ENCODE results near the gene SLC44A4.

The SLC44A4 gene

DNA sequence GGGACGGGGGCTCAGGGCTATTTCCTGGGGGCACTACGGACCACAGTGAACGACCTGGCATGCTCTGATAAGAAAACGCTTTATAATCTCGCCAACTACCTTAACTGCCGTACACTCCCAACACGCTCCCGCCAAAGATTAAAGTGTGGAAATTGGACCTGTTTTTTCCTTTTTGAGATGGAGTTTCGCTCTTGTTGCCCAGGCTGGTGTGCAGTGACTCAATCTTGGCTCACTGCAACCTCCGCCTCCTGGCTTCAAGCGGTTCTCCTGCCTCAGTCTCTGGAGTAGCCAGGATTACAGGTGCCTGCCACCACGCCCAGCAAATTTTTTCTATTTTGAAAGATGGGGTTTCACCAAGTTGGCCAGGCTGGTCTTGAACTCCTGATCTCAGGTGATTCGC lies 346 bp upstream of the SLC44A4 start:
- TF ChIP-seq FOXP2 (optimal IDR thresholded peaks at IDR 0.05; ENCODE audit: borderline replicate concordance, extremely low read depth, extremely low read length, insufficient read depth) (no peak), POLR2AphosphoS5 (IDR thresholded peaks at IDR 0.05; ENCODE audit: low read depth, low read length) (no peak; the same call in 1 of the 2 replicates), SIN3A (IDR thresholded peaks at IDR 0.05; ENCODE audit: borderline replicate concordance, insufficient read depth, low read length) (no peak), TAF1 (IDR thresholded peaks at IDR 0.05; ENCODE audit: borderline replicate concordance, insufficient read depth, low read length) (no peak)
- TF ChIP-seq, protein P1, sequence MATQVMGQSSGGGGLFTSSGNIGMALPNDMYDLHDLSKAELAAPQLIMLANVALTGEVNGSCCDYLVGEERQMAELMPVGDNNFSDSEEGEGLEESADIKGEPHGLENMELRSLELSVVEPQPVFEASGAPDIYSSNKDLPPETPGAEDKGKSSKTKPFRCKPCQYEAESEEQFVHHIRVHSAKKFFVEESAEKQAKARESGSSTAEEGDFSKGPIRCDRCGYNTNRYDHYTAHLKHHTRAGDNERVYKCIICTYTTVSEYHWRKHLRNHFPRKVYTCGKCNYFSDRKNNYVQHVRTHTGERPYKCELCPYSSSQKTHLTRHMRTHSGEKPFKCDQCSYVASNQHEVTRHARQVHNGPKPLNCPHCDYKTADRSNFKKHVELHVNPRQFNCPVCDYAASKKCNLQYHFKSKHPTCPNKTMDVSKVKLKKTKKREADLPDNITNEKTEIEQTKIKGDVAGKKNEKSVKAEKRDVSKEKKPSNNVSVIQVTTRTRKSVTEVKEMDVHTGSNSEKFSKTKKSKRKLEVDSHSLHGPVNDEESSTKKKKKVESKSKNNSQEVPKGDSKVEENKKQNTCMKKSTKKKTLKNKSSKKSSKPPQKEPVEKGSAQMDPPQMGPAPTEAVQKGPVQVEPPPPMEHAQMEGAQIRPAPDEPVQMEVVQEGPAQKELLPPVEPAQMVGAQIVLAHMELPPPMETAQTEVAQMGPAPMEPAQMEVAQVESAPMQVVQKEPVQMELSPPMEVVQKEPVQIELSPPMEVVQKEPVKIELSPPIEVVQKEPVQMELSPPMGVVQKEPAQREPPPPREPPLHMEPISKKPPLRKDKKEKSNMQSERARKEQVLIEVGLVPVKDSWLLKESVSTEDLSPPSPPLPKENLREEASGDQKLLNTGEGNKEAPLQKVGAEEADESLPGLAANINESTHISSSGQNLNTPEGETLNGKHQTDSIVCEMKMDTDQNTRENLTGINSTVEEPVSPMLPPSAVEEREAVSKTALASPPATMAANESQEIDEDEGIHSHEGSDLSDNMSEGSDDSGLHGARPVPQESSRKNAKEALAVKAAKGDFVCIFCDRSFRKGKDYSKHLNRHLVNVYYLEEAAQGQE (IDR thresholded peaks at IDR 0.05; ENCODE audit: insufficient read depth in 1 of 2, low read depth in 2 of 2, low read length in 2 of 2) = no peak

DNA sequence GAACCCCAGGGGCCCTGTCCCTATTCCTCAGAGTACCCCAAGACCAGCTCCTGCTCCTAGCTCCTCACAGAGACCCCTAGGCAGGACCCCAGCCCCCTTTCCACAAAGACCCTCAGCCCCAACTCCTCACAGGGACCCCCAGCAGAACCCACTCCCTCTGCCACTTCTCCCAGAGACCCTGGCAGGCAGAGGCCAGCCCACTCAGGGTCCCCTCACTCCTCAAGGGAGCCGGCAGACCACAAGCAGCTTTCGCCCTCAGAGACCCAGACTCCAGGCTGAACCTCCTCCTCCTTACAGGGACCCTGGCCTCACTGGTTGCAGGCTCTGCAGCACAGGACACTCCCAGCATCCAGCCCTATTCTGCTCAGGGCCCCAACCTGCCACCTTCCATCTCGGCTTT lies 575 bp downstream of the SLC44A4 start:
- TF ChIP-seq, protein P1 (IDR thresholded peaks at IDR 0.05; ENCODE audit: insufficient read depth in 1 of 2, low read depth in 2 of 2, low read length in 2 of 2) = no peak
- TF ChIP-seq TAF1 (IDR thresholded peaks at IDR 0.05; ENCODE audit: borderline replicate concordance, insufficient read depth, low read length) (no peak), POLR2AphosphoS5 (IDR thresholded peaks at IDR 0.05; ENCODE audit: low read depth, low read length) (no peak), FOXP2 (optimal IDR thresholded peaks at IDR 0.05; ENCODE audit: borderline replicate concordance, extremely low read depth, extremely low read length, insufficient read depth) (no peak), SIN3A (IDR thresholded peaks at IDR 0.05; ENCODE audit: borderline replicate concordance, insufficient read depth, low read length) (no peak)

DNA sequence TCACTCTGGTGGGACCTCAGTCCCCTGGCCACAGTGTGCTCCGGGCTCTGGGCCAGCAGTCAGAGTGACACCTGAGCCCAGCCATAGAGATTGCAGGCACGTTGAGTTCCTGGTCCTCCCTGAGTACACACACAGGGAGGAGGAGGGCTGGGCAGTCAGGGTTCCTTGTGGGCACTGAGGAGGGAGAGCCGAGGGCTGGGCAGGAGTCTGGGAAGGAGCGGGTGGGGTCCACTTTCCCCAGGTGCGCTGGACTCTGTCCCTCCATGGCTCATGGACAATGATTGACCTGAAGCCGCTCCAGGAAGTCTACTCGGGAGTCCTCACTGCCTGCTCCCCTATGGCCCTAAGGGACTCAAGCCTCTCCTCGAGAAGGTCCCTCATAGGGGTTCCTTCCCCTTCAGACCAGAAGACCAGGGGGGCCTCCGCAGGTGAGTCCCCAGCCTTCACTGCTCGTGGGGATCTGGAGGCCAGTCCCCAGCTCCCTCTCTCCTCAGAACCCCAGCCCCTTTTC lies 1.1 kb downstream of the SLC44A4 start:
- no peak for TF ChIP-seq TAF1 (IDR thresholded peaks at IDR 0.05; ENCODE audit: borderline replicate concordance, insufficient read depth, low read length)
- no peak for TF ChIP-seq SIN3A (IDR thresholded peaks at IDR 0.05; ENCODE audit: borderline replicate concordance, insufficient read depth, low read length)
- TF ChIP-seq, protein P1 (IDR thresholded peaks at IDR 0.05; ENCODE audit: insufficient read depth in 1 of 2, low read depth in 2 of 2, low read length in 2 of 2) = no peak

- TF ChIP-seq TAF1 (IDR thresholded peaks at IDR 0.05; ENCODE audit: borderline replicate concordance, insufficient read depth, low read length) (no peak), FOXP2 (optimal IDR thresholded peaks at IDR 0.05; ENCODE audit: borderline replicate concordance, extremely low read depth, extremely low read length, insufficient read depth) (no peak), POLR2AphosphoS5 (IDR thresholded peaks at IDR 0.05; ENCODE audit: low read depth, low read length) (no peak), SIN3A (IDR thresholded peaks at IDR 0.05; ENCODE audit: borderline replicate concordance, insufficient read depth, low read length) (no peak)
- TF ChIP-seq, protein P1 (IDR thresholded peaks at IDR 0.05; ENCODE audit: insufficient read depth in 1 of 2, low read depth in 2 of 2, low read length in 2 of 2) = no peak
Observed at GRCh38 chr6:31877125-31877650, 1.6 kb downstream of the SLC44A4 start.

DNA sequence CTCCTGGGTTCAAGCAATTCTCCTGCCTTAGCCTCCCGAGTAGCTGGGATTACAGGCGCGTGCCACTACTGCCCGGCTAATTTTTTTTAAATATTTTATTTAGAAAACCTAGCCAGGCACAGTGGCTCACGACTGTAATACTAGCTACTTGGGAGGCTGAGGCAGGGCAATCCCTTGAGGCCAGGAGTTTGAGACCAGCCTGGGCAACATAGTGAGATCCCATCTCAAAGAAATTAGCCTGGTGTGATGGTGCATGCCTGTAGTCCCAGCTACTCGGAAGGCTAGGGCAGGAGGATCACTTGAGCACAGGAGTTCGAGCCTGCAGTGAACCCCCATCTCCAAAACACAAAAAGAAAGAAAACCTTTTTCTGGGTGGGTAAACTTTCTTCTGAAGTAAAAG lies 2.4 kb downstream of the SLC44A4 start:
- TF ChIP-seq POLR2AphosphoS5 (IDR thresholded peaks at IDR 0.05; ENCODE audit: low read depth, low read length) (no peak), SIN3A (IDR thresholded peaks at IDR 0.05; ENCODE audit: borderline replicate concordance, insufficient read depth, low read length) (no peak), FOXP2 (optimal IDR thresholded peaks at IDR 0.05; ENCODE audit: borderline replicate concordance, extremely low read depth, extremely low read length, insufficient read depth) (no peak), TAF1 (IDR thresholded peaks at IDR 0.05; ENCODE audit: borderline replicate concordance, insufficient read depth, low read length) (no peak)
- TF ChIP-seq, protein P1 (IDR thresholded peaks at IDR 0.05; ENCODE audit: insufficient read depth in 1 of 2, low read depth in 2 of 2, low read length in 2 of 2) = no peak

Measured in PFSK-1 (cell line).